Erythroblast (primary cell): ENCODE measurements around the gene PTPRD.

Experiments
- GATA1 ChIP-seq: IDR thresholded peaks from 2 replicates; pipeline ENCODE4 v1.6.1; 2011; ENCODE audit warnings: low read depth, mild to moderate bottlenecking, control low read depth, low read length, moderate library complexity
- POLR2A ChIP-seq: IDR thresholded peaks from 2 replicates; pipeline ENCODE4 v1.6.1; 2011; ENCODE audit warnings: mild to moderate bottlenecking, low read length

GRCh38 chr9:8880060-8880459 lies 1732.7 kb downstream of the PTPRD start:
- TF ChIP-seq POLR2A (no peak), GATA1 (no peak)
